Eye (tissue), 1 donor: ENCODE data around the gene THAP2.

Experiments used
- DNase-seq: peaks from one replicate; pipeline ENCODE4 v3.0.0-alpha.2; 2015

THAP2 gene

DNA sequence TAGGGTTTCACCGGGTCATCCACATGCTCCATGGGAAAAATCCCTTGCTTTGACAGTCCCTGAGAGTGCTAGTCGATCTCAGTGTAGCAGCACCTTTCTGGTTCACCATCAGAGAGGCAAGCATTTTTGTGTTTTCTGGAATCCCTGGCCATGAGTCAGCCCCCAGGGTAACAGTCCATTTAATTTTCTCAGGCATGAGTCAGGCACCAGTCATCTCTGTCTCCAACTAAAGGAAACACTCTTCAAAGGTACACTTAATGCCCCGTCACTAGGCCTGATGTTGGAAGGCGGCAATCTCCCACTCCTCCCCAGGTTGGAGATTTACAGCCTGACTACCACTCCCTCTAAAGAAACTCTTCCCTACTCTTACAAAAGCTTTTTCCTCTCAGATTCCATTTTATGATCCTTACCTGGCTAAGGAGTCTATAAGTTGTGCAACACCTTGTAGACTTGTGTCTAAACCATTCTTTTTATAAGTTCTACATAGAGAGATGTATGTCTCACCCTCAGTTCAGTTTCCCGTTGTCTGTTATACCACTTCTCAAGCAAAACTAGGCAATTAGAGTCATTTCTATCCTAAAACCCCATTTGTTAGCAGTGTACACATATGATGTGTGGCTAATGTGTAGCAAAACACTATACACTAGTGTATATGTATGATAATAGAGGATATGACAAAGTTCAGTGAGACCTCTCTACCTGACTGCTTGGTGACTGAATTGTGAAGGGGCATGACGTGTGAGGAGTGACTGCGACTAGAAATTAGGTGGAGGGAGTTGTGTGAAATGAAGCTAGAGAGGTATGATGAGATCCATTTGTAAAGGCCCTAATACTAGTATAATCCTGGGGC lies 46.4 kb downstream of the THAP2 start:
- no peak for DNase-seq

DNA sequence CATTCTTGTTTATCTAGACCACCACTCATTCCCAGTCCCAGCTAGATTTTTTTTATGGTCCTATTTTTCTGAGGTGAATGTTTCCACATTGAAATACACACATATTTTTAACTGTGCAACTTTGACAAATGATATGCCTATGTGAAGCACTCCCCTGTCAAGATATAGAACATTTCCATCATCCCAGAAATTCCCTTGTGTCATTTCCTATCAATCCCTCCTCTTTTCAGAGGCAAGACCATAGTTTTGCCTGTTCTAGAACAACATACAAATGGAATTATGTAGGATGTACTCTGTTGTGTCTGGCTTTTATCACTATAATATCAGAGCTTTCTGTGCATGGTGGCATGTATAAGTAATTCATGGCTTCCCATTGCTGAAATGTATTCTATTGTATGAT lies 54.5 kb downstream of the THAP2 start:
- DNase-seq = no peak

DNA sequence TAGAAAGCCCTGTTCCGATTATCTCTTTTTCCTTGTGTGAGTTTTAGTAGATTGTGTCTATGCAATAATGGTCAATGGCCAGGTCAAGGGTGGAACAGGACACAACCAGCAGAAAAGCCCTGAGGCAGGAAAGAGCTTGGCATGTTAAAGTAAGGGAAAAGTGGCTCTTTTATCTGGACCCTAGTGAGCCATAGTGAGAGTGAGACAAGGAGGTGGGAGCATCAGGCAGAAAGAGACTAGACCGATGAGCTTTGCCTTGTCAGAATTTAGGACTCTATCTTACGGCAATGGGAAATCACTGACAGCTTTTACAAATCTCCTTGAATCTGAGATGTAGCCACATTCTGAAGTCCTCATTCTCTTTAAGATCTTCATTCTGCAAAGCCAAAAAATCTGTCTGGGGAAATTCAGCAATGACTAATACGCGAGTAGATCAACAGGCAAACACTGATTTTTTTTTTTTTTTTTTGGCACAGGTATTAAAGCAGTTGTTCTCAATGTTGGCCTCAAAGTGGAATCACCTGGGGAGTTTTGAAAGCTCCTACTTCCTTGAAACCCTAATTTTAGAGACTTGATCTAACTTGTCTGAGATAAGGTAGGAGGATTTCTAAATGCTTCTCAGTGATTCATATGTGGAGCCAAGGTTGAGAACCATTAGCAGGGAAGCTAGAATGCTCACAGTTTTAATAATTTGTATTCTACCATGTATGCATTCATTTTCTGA lies 55.7 kb downstream of the THAP2 start:
- no peak for DNase-seq

DNA sequence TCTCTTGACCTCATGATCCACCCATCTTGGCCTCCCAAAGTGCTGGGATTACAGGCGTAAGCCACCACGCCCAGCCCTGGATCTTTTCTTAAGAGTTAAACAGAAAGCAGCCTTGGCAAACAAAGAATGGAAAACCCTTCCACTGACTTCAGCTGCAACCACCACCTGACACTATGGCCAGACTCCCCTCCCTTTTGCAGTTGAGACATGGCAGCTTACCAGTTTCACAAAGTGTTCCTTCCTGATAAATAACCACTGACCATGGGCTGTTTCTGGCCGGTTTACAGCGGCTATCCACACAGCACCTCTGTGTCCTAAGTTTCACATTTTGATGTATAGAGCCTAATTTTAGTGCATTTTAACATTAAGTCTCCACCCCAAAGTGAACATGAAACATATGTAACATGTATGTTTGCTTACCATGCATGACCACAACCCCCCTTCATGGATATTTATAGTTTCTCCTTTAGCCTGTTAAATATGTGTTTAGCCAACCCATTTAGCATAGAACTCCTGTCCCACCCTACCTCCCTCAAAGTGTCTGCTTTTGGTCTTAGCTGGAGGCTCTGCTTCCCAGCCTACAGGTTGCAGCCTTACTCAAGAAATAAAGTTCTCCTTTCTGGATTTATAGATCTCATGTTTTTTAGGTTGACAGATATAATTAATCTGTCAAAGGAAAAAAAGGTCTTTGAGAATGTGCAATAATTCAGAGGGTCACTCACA lies 57.8 kb downstream of the THAP2 start:
- DNase-seq = no peak

DNA sequence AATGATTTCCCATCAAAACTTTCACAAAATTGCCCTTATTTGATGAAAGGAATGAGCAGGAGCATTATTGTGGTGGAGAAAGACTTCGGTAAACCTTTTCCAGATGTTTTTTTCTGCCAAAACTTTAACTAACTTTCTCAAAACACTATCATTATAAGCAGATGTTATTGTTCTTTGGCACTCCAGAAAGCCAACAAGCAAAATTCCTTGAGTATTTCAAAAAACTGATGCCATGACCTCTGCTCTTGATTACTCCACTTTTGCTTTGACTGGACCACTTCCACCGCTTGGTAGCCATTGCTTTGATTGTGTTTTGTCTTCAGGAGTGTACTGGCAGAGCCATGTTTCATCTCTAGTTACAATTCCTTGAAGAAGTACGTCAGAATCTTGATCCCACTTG lies 60.9 kb downstream of the THAP2 start:
- peak; percentile 21 for DNase-seq

DNA sequence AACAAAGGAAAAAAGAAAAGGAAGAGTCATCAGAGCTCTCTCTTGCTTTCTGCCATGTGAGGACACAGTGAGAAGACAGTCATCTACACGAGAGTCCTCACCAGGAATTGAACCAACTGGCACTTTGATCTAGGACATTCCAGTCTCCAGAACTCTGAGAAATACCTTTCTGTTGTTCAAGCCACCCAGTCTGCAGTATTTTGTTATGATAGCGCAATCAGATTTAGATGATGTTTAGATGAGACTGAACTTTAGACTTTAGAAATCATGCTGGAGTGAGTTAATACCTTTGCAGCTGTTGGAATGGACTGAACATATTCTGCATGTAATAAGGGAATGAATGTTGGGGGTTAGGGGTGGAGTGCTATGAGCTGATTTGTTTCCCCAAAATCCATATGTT lies 62.4 kb downstream of the THAP2 start:
- no peak for DNase-seq

DNA sequence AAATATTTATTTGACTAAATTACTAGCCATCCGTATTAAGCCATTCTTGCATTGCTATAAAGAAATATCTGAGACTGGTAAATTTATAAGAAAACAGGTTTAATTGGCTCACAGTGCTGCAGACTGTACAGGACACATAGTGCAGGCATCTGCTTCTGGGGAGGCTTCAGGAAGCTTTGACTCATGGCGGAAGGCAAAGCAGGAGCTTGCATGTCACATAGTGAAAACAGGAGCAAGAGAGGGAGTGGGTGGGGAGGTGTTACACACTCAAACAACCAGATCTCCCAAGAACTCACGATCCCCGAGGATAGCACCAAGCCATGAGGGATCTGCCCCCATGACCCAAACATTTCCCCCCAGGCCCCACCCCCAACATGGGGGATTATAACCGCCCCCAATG lies 63.9 kb downstream of the THAP2 start:
- DNase-seq = no peak
